Measurements from ENCODE around the gene SGK1.
"Not testable (repeated sequence)": the region's sequence is repeated elsewhere in the genome, so short reads cannot be mapped to it uniquely, and the experiment has no call there.

SGK1 gene

DNA sequence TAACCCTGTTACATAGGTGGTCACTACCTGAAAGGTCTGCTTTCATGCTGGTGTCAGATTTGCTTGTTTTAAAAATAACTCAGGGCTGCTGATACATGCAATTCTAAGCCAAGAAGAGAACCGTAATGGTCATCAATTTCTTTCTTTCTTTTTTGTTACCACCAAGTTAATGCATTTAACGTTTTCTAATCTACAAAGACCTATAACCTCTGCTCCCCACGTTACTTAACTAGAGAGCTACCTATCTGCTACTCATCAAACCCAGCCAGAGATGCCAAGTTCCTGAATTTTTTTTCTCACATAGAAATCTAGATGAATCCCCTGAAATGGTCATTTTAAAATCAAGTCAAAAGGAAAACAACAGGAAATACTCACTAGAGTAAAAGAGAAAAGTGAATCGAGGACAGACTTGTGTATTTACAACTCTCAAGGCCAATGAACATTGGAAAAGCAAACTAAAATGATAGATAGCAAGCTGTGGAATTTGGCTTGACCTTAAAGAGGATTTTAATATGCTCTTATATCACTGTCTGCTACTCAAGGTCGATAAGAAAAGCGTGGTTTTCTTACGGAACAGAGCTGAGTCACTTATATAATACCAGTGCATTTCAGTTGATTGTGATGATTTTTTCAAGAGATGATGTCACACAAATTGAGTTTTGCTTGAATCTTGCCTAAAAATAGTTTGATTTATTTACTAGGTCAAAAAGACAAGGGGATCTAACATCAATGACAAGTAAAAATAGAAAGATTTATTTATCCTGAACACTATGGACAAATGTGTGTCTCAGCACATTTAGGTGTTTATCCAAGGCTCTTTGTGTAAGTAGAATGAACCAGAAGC is 67.9 kb downstream of the SGK1 start:
- no peak for DNase-seq

DNA sequence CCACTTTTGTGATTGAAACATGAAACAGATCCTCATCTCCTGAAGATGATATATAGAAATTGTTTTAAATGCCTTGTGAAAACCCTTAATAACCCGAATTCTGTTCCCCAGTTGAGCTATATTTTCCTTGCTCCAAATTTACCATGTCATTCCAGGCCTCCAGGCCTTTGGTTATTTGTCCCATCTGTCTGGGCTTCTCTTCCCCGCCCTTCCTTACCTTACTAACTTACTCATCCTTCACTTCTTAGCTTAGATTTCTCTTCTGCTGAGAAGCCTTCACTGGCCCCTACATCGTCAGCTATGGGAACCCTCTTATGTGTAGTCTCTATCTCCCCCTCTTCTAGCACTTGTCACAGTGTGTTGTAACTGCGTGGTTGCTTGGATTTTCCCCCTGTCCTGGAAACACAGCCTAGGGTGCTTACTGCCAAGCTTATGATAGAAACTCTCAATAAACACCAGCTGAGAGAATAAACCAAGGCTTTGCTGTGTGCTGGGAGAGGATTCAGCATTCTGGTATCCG is 68.6 kb downstream of the SGK1 start:
- no peak for DNase-seq

DNA sequence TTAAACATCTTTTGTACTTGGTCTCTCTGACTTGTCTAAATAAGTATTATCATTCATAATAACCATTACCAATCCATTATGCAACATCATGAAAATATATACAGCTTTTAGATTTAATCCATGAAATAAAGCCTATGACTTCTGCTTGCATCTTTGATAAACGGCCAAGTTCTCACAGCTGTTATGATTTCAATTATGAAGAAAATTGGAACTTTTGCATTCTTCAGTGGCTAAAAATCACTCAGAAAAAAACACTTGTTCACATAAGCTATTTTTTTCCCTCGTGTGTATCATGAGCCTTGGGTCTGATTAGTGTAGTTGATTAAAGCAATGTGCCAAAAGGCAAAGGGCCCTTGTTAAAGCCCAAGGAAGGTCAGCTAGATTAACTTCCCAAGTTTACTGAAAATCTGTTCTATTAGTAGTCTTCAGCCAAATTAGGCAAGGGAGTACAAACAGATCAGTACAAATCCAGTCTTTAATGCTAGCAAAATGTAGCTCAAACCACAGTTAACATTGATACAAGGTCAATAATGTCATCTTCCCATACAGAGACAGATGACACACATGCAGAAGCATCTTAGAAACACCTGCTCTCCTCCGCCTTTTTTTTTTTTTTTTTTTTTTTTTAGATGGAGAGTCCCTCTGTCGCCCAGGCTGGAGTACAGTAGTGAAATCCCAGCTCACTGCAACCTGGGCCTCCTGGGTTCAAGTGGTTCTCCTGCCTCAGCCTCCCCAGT is 69.9 kb downstream of the SGK1 start:
- DNase-seq = no peak

DNA sequence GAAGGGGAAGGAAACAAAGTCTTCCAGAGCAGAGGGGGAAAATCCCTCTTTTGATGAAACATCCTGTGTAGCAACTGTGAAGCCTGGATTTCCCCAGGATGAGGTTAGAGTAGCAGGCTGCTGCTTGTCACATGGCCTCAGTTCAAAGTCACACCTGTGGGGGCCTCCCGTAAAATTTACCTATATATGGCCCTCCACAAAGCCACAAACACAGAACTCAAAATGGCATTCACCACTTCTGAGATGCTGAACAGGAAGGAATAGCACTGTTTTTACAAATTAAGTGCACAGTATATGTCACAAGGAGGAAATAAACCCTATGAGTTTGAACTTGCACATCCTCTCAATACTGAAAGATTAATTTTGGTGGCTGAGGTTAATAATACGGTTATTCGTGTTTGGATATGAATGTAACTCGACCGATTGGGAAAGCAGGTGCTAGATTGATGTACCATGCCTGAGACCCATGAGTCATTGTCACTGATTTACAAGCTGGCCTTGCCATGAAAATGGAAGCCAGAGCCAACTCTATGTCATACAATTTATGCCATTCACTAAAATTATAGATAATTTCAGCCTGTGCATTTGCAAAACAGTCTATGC is 70.6 kb downstream of the SGK1 start:
- DNase-seq = no peak

DNA sequence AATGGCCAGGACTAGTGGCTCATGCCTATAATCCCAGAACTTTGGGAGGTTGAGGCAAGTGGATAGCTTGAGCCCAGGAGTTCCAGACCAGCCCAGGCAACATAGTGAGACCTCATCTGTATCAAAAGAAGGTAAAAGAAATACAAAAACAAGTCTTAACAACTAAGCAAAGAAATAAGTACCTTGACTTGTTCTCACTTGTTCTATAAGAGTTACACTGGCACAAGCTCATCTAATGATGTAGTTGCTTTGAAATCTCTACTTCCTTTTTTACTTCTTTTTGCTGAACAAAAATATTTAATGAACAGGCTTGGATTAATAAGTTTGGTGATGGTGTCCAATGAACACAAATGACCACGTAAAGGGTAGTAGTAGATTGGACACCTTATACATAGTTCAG is 72.2 kb downstream of the SGK1 start:
- no peak for DNase-seq

DNA sequence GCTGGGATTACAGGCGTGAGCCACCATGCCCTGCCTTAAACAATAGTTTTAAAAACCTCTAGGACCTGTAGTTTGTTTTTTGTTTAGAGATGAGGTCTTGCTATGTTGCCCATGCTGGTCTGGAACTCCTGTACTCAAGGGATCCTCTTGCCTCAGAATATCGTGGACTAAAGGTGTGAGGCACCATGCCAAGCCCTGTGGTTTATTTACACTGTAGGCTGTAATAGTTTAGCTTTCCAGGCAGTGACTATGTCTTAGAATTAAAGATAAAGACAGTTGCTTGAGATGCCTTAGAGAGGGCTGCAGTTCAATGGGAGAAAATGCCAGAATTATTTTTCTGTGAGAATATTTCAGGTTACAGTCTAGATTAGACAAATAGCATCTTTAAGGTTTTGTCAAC is 72.9 kb downstream of the SGK1 start:
- DNase-seq = no peak

DNA sequence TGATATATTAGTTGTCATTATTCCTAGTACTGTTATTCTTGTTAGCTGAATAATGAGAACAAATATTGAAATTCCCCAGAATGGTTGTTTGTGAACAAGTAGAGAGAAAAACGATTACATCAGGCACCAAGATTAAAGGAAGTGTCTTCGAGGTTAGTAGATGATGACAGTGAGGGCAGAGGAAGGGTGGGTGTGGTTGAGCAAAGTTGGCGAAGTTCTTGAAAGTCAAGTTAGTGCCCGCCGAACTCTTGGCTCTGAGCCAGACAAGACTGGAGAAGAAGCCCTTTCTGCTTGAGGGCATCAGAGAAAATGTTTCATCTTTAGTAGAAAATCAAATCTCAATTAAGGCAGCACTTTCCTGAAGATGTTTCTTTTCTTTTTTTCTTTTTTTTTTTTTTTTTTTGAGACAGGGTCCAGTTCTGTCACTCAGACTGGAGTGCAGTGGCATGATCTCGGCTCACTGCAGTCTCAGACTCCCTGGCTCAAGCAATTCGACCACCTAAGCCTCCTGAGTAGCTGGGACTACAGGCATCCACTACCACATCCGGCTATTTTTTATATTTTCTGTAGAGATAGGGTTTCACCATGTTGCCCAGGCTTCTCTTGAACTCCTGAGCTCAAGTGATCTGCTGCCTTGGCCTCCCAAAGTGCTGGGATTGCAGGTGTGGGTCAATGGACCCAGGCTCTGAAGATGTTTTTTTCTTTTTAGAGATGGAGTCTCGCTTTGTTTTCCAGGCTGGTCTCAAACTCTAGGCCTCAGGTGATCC is 77.1 kb downstream of the SGK1 start:
- DNase-seq = no peak

DNA sequence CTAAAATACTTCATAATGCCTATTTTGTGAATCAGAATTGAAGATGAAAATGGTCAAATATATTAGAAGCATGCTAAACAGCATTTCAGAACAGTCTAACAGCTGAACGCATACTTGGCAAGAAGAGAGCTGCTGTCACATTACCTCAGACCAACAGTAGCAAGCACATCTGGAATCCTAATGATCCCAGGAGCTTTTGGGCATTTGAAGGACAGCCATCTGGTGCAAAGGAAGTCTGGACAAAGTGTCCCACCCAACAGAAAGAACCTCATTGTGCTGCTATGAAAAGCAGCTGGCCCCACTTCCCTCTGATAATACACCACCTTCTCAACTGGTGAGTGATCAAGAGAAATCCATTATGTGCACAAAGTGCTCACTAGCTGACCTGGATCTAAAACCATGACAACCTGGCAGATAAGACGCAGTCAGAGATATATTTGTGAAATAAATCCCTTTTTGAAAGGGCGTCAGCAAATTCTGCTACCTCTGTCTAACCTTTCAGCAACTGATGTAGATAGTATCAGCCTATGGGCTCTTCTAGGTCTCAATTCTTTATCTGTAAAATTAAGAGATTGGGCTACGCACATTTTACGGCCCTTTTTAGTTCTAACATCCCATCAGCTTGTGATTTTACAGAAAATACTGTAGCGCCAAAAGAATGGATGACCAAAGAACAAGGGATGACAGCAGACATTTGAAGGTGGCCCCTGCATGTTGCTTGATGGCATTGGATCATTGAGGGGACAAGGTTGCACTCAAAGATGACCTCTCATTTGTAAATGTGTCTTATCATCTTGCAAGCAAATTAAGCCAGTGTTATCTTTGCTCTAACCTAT is 78.7 kb downstream of the SGK1 start:
- no peak for DNase-seq

DNA sequence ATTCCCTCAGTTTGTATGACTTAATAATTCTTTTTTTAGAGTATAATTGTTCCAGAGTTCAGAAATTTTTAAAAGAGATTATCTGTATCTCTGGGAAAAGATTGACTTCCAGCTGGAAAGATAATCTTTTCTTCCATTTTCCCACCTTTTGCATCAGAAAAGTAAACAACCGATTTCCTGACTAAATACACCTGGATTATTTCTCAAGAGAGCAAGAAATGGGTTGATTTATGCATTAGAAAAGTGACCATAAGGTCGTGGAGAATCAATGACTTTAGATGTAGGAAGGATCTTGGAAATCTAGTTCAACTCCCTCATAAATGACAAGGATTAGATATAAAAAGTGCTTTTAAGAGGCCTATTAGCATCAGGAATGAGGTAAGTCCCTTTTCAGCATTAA is 79.9 kb downstream of the SGK1 start:
- DNase-seq = no peak

DNA sequence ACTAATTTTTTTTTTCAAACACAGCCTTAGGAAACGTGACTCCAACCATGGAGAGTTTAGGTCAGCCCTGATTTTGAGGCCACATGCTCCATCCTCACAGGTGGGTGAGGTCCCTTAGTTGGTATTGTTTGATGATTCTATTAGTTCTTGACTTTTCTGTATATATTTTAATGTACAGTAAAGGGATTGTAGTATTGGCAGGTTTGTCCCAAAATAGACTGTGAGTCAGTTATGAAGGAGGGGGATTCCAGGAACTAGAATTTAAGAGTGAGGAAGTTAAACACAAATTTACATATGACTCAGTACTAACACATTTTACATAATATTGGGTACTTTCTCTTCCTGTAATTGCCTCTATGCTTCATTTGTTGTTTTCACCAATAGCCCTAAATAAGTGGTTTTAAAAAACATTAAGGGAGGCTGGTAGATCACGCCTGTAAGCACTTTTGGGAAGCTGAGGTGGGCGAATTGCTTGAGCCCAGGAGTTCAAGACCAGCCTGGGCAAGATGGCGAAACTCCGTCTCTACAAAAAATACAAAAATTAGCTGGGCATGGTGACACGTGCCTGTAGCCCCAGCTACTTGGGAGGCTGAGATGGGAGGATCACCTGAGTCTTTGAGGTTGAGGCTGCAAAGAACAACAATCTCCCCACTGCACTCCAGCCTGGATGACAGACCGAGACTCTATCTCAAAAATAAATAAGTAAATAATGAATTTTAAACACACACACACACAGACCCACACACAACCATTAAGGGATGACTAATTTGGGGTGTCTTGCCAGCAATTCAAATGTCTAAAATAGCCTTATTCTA is 81.8 kb downstream of the SGK1 start:
- DNase-seq = no peak

DNA sequence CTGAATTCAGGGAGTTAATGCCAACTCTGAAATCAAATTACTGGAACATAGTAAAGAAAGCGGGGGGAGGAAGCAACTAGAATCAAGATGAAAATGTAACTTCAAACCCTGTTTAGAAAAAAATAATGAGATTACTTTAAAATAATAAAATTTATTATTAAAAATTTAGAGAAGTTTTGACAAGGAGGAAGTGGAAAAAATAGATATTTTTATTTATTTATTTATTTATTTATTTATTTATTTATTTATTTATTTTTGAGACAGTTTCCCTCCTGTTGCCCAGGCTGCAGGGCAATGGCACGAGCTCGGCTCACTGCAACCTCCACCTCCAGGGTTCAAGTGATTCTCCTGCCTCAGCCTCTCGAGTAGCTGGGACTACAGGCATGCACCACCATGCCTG is 82.6 kb downstream of the SGK1 start:
- DNase-seq = not testable (repeated sequence)

DNA sequence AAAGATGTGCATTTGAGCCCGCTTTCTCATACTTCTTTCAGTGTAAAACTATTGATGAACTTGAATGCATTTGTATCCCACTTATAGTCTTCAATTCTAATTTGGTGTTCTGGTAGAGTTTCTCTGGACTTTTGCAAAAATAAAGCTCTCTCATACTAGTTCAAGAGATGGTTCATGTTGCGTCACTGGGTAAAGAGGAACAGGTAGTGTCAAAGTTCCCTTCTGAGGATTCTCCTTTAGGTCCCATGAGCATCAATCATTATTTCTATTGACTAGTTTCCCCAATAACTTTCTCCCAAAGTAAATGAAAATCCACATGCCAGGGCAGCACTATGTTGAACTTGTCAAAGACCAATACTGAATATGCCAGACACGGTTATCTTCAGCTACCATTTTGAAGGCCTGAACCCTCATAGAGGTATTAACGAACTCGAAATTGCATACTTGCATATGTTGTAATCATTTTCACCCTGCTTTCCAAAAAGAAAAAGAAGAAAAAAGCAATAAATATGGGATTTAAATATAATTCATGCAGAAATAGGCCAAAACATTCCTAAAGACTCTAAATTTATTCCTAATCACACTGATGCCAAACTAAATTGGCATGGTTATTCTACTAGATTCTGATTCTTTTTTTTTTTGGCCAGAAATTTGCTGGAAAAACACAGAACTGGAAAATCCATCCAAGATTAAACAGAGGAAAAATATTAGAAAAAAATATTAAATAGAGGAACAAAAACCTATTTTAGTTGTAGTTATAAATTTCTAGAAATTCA is 84.5 kb downstream of the SGK1 start:
- DNase-seq = no peak

DNA sequence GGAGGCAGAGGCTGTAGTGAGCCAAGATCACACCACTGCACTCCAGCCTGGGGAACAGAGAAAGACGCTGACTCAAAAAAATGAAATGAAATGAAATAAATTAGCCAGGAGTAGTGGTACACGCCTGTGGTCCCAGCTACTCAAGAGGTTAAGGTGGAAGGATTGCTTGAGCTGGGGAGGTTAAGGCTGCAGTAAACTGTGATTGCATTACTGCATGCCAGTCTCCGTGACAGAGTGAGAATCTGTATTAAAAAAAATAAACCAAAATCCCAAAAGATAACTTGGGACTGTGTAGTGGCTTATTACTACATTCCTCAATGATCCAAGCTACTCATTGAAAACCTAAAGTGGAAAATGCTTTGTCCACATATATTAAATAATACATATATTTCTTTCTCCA is 87.0 kb downstream of the SGK1 start:
- no peak for DNase-seq

DNA sequence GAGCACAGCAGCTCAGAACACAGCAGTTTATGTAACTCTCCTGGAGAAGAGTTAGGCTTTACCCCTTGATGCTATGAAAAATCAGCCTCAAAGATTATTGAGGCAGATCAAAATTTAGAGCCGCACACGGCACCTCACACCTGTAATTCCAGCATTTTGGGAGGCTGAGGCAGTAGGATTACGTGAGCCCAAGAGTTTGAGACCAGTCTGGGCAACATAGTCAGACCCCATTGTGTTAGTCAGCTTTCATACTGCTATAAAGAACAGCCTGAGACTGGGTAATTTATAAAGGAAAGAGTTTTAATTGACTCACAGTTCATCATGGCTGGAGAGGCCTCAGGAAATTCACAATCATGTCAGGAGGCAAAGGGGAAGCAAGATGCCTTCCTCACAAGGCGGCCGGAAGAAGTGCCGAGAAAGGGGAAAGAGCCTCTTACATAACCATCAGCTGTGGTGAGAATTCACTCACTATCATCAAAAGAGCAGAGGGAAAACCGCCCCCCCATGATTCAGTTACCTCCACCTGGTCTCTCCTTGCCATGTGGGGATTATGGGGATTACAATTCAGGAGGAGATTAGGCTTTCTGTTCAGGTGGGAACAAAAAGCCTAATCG is 87.7 kb downstream of the SGK1 start:
- no peak for DNase-seq

DNA sequence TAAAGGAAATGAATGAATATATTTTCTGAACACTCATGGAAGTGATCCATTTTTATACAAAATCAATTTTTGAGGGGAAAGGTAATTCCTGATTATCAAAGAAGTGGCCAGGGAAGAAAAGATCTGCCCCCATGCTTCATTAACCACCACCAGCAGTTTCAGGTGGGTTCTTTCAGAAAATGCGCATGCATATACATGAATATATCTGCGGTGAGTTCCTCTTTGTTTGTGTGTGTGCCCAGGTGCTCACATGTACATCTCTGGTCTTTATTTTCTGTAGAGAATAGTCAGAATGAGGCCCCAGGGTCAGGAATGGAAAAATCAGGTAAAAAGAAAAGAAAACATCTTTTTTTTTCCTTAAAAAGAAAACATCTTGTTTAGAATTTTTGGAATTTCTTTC is 88.4 kb downstream of the SGK1 start:
- no peak for DNase-seq

DNA sequence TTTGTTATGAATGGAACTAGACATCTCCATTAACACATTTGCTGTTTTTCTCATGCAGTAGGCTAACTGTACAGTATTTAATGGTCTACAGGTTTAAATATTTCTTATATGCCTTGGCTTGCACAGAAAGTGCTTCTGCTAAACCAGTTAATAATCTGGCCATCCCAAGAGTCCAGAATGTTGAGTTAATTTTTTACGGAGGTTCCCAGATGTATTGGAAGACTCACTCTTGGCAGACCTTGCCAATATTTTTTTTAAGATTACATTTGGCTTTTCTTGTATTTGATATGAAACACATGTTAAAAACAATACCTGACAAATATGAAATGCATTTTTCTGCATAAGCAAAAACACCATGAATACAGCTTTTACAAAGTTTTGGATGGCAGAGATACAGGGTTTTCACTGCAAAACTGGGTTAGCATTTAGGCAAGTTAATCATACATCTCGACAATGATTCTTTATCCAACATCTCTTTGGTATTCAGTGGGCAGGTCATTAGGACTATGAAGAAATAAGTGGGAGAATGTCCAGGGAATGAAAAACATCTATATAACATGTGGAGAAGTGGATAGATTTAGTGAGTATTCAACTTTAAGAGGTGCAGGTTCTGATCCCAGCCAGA is 94.0 kb downstream of the SGK1 start:
- no peak for DNase-seq

DNA sequence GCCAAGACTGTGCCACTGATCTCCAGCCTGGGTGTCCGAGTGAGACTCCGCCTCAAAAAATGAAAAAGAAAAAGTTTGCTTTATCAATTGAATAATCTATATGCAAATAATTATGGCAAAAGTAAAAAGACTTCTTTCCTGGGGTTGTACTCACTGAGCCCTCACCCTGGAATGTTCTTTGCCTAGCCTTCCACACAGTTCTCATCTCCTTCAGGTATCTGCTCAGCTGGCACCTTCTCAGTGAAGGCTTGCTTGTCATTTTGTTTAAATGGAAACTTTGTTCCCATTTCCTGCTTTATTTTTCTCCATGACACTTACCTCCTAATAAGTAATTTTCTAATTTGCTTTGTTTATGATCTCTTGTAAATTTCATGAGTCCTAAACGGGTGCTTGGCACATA is 96.7 kb downstream of the SGK1 start:
- no peak for DNase-seq

DNA sequence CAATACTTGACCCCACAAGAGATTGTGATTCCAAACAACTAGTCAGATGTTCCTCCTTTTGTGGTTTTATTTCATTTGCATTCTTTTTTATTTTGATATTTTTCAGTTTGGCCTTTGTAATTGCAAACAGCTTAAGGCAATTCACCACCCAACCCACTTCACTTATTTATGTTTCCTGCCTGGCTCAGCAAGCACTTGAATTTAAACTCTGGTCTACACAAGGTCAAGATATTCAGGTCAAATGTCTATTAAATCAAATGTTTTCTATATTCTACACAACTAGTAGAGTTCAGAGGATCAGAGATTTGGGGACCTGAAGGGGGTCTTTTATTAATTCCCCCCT is 100.1 kb downstream of the SGK1 start:
- DNase-seq = no peak

DNA sequence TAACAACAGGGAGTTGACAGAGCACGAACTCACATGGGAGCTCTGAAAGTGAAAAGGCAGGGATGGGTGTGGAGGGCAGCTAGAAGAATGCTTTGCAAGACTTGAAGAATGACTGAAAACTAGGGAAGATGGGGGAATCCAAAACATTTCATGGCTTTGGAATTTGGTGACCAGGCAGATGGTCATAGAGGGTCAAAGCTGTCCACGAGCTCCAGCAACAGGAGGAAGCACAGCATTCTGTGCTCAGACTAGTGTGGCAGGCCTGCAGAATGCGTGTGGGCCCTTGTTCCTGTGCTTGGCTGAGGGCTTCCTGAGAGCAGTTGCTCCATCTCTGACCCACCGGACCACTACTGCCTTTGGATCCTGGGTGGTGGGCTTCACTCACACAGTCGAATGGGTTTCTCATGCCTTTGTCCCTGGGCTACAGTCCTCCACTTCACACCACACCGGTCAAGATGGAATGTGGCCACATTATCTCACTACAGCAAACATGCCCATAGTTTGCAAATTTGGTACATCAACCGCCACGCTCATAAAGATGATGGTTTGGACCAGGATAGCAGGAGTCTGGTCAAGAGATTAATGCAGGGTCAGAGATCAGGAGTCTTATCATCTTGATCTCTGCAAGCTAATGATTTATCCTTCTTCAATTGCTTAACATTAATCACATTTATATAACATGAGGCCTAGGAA is 100.7 kb downstream of the SGK1 start:
- DNase-seq = no peak
